Parathyroid adenoma (tissue), 2 donors: ENCODE results near the gene B4GALNT2.
"Not testable (repeated sequence)": the region's sequence is repeated elsewhere in the genome, so short reads cannot be mapped to it uniquely, and the experiment has no call there.

Experiments
- H2AFZ ChIP-seq: fragments of 300-600 bp; sonication (generic); one replicate; pipeline ENCODE4 v1.7.0; 2017; ENCODE audit warnings: antibody characterized with exemption, mild to moderate bottlenecking
- H3K27ac ChIP-seq: fragments of 300-600 bp; sonication (generic); one replicate; pipeline ENCODE4 v1.7.0; 2017
- H3K27me3 ChIP-seq: fragments of 300-600 bp; sonication (generic); one replicate; pipeline ENCODE4 v1.7.0; 2017; ENCODE audit warnings: low read length; ENCODE audit not compliant: control insufficient read depth, insufficient read depth
- H3K36me3 ChIP-seq: fragments of 300-600 bp; sonication (generic); one replicate; pipeline ENCODE4 v1.7.0; 2017; ENCODE audit warnings: low read length; ENCODE audit not compliant: control insufficient read depth, insufficient read depth
- H3K4me1 ChIP-seq: fragments of 300-600 bp; sonication (generic); one replicate; pipeline ENCODE4 v1.7.0; 2017; ENCODE audit warnings: control low read depth
- H3K4me2 ChIP-seq: fragments of 300-600 bp; sonication (generic); one replicate; pipeline ENCODE4 v1.7.0; 2017; ENCODE audit warnings: low read length
- H3K4me3 ChIP-seq: fragments of 300-600 bp; sonication (generic); one replicate; pipeline ENCODE4 v1.7.0; 2017; ENCODE audit warnings: low read depth, low read length
- H3K79me2 ChIP-seq: fragments of 300-600 bp; sonication (generic); one replicate; pipeline ENCODE4 v1.7.0; 2017; ENCODE audit warnings: control low read depth
- H3K9ac ChIP-seq: fragments of 300-600 bp; sonication (generic); one replicate; pipeline ENCODE4 v1.7.0; 2017; ENCODE audit warnings: mild to moderate bottlenecking
- H3K9me3 ChIP-seq: fragments of 300-600 bp; sonication (generic); one replicate; pipeline ENCODE4 v1.7.0; 2017; ENCODE audit warnings: low read length; ENCODE audit not compliant: control insufficient read depth
- CTCF ChIP-seq: fragments of 300-600 bp; sonication (generic); IDR thresholded peaks from one replicate; pipeline ENCODE4 v1.7.0; 2017; ENCODE audit warnings: antibody characterized with exemption, mild to moderate bottlenecking
- donor health status: primary hyperparathyroidism.

Gene B4GALNT2

GRCh38 chr17:49180998-49181635 lies 48.5 kb downstream of the B4GALNT2 start:
- Histone ChIP-seq H3K9me3 (peaks cover 4% of the 10 kb centered on the region), H3K36me3 (no peaks in the 10 kb centered on the region), H3K27me3 (no peaks in the 10 kb centered on the region), H3K4me2 (no peak overlapping the region), H3K9ac (no peak overlapping the region), H3K4me1 (no peaks in the 10 kb centered on the region), H3K79me2 (no peaks in the 10 kb centered on the region), H3K27ac (no peak overlapping the region), H3K4me3 (no peak overlapping the region), H2AFZ (no peak overlapping the region)
- TF ChIP-seq CTCF, result no peak

- no peak overlapping the region for H3K4me3 ChIP-seq
- TF ChIP-seq CTCF, result no peak
- no peaks in the 10 kb centered on the region for H3K9me3 ChIP-seq
- H3K36me3 ChIP-seq, result no peaks in the 10 kb centered on the region
- no peak overlapping the region for H3K9ac ChIP-seq
- H3K27ac ChIP-seq, result no peak overlapping the region
- no peaks in the 10 kb centered on the region for H3K27me3 ChIP-seq
- H3K4me1 ChIP-seq, result no peaks in the 10 kb centered on the region
- no peak overlapping the region for H2AFZ ChIP-seq
- no peak overlapping the region for H3K4me2 ChIP-seq
- no peaks in the 10 kb centered on the region for H3K79me2 ChIP-seq
These were observed 50.8 kb downstream of the B4GALNT2 start for GRCh38 chr17:49183341-49183740.

- Histone ChIP-seq H3K4me3 (no peak overlapping the region), H3K4me1 (no peaks in the 10 kb centered on the region), H3K27me3 (no peaks in the 10 kb centered on the region), H3K9me3 (no peaks in the 10 kb centered on the region), H3K9ac (no peak overlapping the region), H3K4me2 (no peak overlapping the region), H3K36me3 (no peaks in the 10 kb centered on the region), H2AFZ (no peak overlapping the region), H3K27ac (no peak overlapping the region), H3K79me2 (no peaks in the 10 kb centered on the region)
- TF ChIP-seq CTCF, result no peak
These were observed 51.2 kb downstream of the B4GALNT2 start for GRCh38 chr17:49183801-49184200.

GRCh38 chr17:49184522-49184921 lies 52.0 kb downstream of the B4GALNT2 start:
- not testable (repeated sequence) for H3K4me2 ChIP-seq, H3K27ac ChIP-seq, H3K36me3 ChIP-seq, H2AFZ ChIP-seq, H3K4me3 ChIP-seq, H3K9ac ChIP-seq, H3K79me2 ChIP-seq, H3K9me3 ChIP-seq, H3K4me1 ChIP-seq, H3K27me3 ChIP-seq

- H3K9ac ChIP-seq, H3K27ac ChIP-seq, H3K4me2 ChIP-seq, H3K27me3 ChIP-seq, H2AFZ ChIP-seq, H3K36me3 ChIP-seq, H3K4me1 ChIP-seq, H3K4me3 ChIP-seq, H3K9me3 ChIP-seq, H3K79me2 ChIP-seq: not testable (repeated sequence)
These were observed 52.8 kb downstream of the B4GALNT2 start for GRCh38 chr17:49185381-49185780.

- H3K4me1 ChIP-seq, result no peaks in the 10 kb centered on the region
- no peaks in the 10 kb centered on the region for H3K27me3 ChIP-seq
- H3K9me3 ChIP-seq, result no peaks in the 10 kb centered on the region
- H3K79me2 ChIP-seq, result no peaks in the 10 kb centered on the region
- TF ChIP-seq CTCF, result no peak
- H2AFZ ChIP-seq, result no peak overlapping the region
- H3K36me3 ChIP-seq, result no peaks in the 10 kb centered on the region
- no peak overlapping the region for H3K9ac ChIP-seq
- H3K4me3 ChIP-seq, result no peak overlapping the region
- no peak overlapping the region for H3K27ac ChIP-seq
- H3K4me2 ChIP-seq, result no peak overlapping the region
These were observed 54.7 kb downstream of the B4GALNT2 start for GRCh38 chr17:49187301-49187700.
